Panc1 (cell line): Measurements from ENCODE around the gene MMP11.

ENCODE experiments used
- CTCF ChIP-seq: fragments of 450-650 bp; IDR thresholded peaks from 2 replicates; pipeline ENCODE4 v1.5.1; 2017; ENCODE audit warnings: mild to moderate bottlenecking
- POLR2AphosphoS5 ChIP-seq: IDR thresholded peaks from 2 replicates; pipeline ENCODE4 v1.6.1; 2012; ENCODE audit warnings: mild to moderate bottlenecking, low read depth, low read length, moderate library complexity

- TF ChIP-seq CTCF (no peak), POLR2AphosphoS5 (no peak)
These were observed 30.0 kb upstream of the MMP11 start for GRCh38 chr22:23742505-23743264.
